NT2/D1 (cell line): ENCODE data around the gene CAMTA2.

Experiments used
- YY1 ChIP-seq: IDR thresholded peaks from 2 replicates; pipeline ENCODE4 v1.6.1; 2011; ENCODE audit not compliant: insufficient read length, insufficient read depth
- ZNF274 ChIP-seq: IDR thresholded peaks from 2 replicates; pipeline ENCODE4 v1.6.1; 2011; ENCODE audit warnings: mild to moderate bottlenecking, low read depth, low read length

GRCh38 chr17:4941319-4941610 is 46.2 kb downstream of the CAMTA2 start:
- TF ChIP-seq YY1 (no peak), ZNF274 (no peak)
